ENCODE results near the gene RNF31. TPM values are rescaled to one million over a fixed set of nuclear protein-coding genes. Genes with fewer than 3 reads are reported as not detected.
"Not testable (repeated sequence)": the region's sequence is repeated elsewhere in the genome, so short reads cannot be mapped to it uniquely, and the experiment has no call there.

RNF31 gene
- total RNA-seq: 80.4 and 92.0 TPM in 2 replicates

- Mint-ChIP-seq H3K27me3 (ENCODE audit: low read depth) (no peaks in the 10 kb centered on the region), H3K27ac (peak within 1 kb of the TSS; percentile 100), H3K36me3 (ENCODE audit: low read depth) (peaks cover 81% of the 10 kb centered on the region), H3K4me1 (ENCODE audit: low read depth) (peaks cover 43% of the 10 kb centered on the region), H3K9me3 (no peaks in the 10 kb centered on the region), H3K4me3 (ENCODE audit: low read depth) (peak within 1 kb of the TSS; percentile 100)
- peak; percentile 97 for DNase-seq (ENCODE audit: low spot score)
- intact Hi-C loops (cut with micrococcal nuclease): loop anchor here (1.0 to 2.0 kb wide), 5 partner anchors 11 to 85 kb away; partner anchors contain the start of genes DCAF11, GMPR2, IPO4 and IRF9
These were observed at the start of gene RNF31 for GRCh38 chr14:24146978-24147760. TSS of gene RNF31 (plus strand) at chr14:24147498. CDS start at chr14:24147699, 201 bp downstream.

DNA sequence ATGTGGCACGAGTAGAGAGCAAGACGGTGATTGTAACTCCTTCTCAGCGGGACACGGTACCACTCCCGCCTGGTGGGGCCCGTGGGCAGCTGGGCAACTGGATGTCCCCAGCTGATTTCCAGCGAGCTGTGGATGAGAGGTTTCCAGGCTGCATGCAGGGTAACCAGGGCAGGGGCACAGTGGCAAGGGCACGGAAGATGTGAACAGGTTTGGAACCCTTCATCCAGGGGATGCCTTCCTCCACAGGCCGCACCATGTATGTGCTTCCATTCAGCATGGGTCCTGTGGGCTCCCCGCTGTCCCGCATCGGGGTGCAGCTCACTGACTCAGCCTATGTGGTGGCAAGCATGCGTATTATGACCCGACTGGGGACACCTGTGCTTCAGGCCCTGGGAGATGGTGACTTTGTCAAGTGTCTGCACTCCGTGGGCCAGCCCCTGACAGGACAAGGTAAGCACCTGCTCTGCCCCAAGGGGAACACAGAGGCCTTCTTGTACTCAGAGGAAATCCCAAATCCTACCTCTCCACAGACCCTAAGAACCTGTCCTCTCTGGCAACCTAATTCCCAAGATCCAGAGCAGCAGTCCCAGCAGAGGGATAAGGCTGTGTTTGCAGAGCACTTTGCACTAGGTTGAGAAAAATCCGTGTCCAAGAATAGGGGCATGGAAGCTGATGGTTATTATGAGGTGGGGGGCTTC is 48.9 kb upstream of the RNF31 start:
- Mint-ChIP-seq H3K36me3 (ENCODE audit: low read depth) (peaks cover 53% of the 10 kb centered on the region), H3K9me3 (no peaks in the 10 kb centered on the region), H3K4me1 (ENCODE audit: low read depth) (peaks cover 19% of the 10 kb centered on the region), H3K27ac (no peak overlapping the region), H3K4me3 (ENCODE audit: low read depth) (no peak overlapping the region), H3K27me3 (ENCODE audit: low read depth) (no peaks in the 10 kb centered on the region)
- DNase-seq (ENCODE audit: low spot score): no peak
- intact Hi-C loops (cut with micrococcal nuclease): loop anchor here (10.0 kb wide), 1 partner anchor 336 kb away; no protein-coding TSS in a partner anchor

DNA sequence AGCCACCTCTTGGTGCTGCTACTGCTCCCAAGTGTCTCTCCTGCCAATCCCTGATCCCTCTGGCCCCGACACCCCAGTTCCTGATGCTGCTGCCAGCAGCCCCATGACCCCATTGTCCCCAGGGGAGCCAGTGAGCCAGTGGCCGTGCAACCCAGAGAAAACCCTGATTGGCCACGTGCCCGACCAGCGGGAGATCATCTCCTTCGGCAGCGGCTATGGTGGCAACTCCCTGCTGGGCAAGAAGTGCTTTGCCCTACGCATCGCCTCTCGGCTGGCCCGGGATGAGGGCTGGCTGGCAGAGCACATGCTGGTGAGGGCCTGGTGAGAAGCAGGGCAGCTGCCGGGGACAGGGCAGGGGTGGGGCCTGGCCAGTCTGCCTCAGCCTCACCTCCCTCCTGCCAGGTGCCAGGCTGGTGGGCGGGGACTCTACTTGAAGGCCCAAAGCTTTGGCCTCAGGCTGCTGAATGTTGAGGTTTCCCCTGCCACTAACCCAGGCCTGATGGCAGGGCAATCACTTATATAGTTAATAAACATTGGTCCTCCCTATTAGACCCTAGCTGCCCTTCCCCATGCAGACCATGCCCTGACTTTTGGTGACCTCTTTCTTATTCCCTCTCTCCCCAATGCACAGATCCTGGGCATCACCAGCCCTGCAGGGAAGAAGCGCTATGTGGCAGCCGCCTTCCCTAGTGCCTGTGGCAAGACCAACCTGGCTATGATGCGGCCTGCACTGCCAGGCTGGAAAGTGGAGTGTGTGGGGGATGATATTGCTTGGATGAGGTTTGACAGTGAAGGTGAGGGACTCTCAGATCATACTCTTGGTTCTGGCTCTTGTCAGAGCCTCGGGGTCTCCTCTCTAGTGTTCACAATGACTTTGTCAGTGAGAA is 48.1 kb upstream of the RNF31 start:
- Mint-ChIP-seq H3K27me3 (ENCODE audit: low read depth) (no peaks in the 10 kb centered on the region), H3K4me1 (ENCODE audit: low read depth) (peaks cover 16% of the 10 kb centered on the region), H3K36me3 (ENCODE audit: low read depth) (peaks cover 61% of the 10 kb centered on the region), H3K4me3 (ENCODE audit: low read depth) (no peak overlapping the region), H3K27ac (no peak overlapping the region), H3K9me3 (no peaks in the 10 kb centered on the region)
- no peak for DNase-seq (ENCODE audit: low spot score)
- intact Hi-C loops (cut with micrococcal nuclease): loop anchor here (10.0 kb wide), 1 partner anchor 336 kb away; no protein-coding TSS in a partner anchor

- Mint-ChIP-seq H3K4me3 (ENCODE audit: low read depth) (no peak overlapping the region), H3K9me3 (peaks cover 3% of the 10 kb centered on the region), H3K27ac (no peak overlapping the region), H3K36me3 (ENCODE audit: low read depth) (peaks cover 69% of the 10 kb centered on the region), H3K27me3 (ENCODE audit: low read depth) (no peaks in the 10 kb centered on the region), H3K4me1 (ENCODE audit: low read depth) (peaks cover 14% of the 10 kb centered on the region)
- no peak for DNase-seq (ENCODE audit: low spot score)
- intact Hi-C loops (cut with micrococcal nuclease): no loop called here
These were observed 46.9 kb upstream of the RNF31 start for GRCh38 chr14:24100197-24100981.

GRCh38 chr14:24100982-24101494 is 46.3 kb upstream of the RNF31 start:
- H3K36me3 Mint-ChIP-seq (ENCODE audit: low read depth): peaks cover 64% of the 10 kb centered on the region
- no peak for DNase-seq (ENCODE audit: low spot score)
- peaks cover 3% of the 10 kb centered on the region for H3K9me3 Mint-ChIP-seq
- H3K4me1 Mint-ChIP-seq (ENCODE audit: low read depth): peaks cover 12% of the 10 kb centered on the region
- no peaks in the 10 kb centered on the region for H3K27me3 Mint-ChIP-seq (ENCODE audit: low read depth)
- intact Hi-C loops (cut with micrococcal nuclease): no loop called here
- H3K4me3 Mint-ChIP-seq (ENCODE audit: low read depth): no peak overlapping the region
- H3K27ac Mint-ChIP-seq: no peak overlapping the region

GRCh38 chr14:24102357-24103048 is 44.8 kb upstream of the RNF31 start:
- Mint-ChIP-seq H3K27me3 (ENCODE audit: low read depth) (no peaks in the 10 kb centered on the region), H3K4me1 (ENCODE audit: low read depth) (peaks cover 9% of the 10 kb centered on the region), H3K9me3 (peaks cover 3% of the 10 kb centered on the region), H3K27ac (no peak overlapping the region), H3K4me3 (ENCODE audit: low read depth) (no peak overlapping the region), H3K36me3 (ENCODE audit: low read depth) (peaks cover 55% of the 10 kb centered on the region)
- DNase-seq (ENCODE audit: low spot score): no peak
- intact Hi-C loops (cut with micrococcal nuclease): no loop called here

- intact Hi-C loops (cut with micrococcal nuclease): no loop called here
- Mint-ChIP-seq H3K4me3 (ENCODE audit: low read depth) (no peak overlapping the region), H3K36me3 (ENCODE audit: low read depth) (peaks cover 55% of the 10 kb centered on the region)
These were observed 43.8 kb upstream of the RNF31 start for GRCh38 chr14:24103451-24103850.

GRCh38 chr14:24105609-24106239 is 41.6 kb upstream of the RNF31 start:
- H3K9me3 Mint-ChIP-seq; H3K27me3 Mint-ChIP-seq (ENCODE audit: low read depth); H3K4me3 Mint-ChIP-seq (ENCODE audit: low read depth); DNase-seq (ENCODE audit: low spot score); intact Hi-C loops (cut with micrococcal nuclease): not testable (repeated sequence)
- H3K4me1 Mint-ChIP-seq (ENCODE audit: low read depth): peaks cover 16% of the 10 kb centered on the region
- H3K36me3 Mint-ChIP-seq (ENCODE audit: low read depth): peaks cover 40% of the 10 kb centered on the region
- peak overlapping the region; percentile 29 for H3K27ac Mint-ChIP-seq

More at GRCh38 chr14:24103451-24103850, 43.8 kb upstream of the RNF31 start:
- no peak for DNase-seq (ENCODE audit: low spot score)
- Mint-ChIP-seq H3K27me3 (ENCODE audit: low read depth) (no peaks in the 10 kb centered on the region), H3K9me3 (peaks cover 3% of the 10 kb centered on the region), H3K4me1 (ENCODE audit: low read depth) (peaks cover 10% of the 10 kb centered on the region), H3K27ac (no peak overlapping the region)

DNA sequence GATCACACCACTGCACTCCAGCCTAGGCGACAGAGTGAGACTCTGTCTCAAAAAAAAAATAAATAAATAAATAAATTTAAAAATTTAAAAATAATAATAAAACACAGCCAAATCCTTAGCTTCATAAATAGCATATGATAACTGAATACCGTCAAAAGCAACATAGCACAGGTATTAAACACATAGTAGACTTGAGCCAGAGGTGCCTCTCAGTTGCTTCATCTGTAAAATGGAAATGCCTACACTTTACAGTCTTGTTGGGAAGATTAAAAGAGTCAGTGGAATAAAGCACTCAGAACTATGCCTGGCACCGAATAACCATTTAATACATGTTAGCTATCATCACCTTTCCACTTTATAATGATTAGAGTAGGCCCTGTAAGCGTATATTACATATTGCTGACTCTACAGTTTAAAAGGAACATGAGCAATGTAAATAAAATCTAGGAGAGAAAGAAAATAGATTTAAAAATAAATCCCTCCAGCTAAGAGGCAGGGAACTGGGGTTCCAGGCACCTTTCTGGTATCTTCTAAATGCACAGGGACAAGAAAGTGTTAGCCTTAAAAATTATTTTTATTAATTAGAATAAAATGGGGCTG is 40.5 kb upstream of the RNF31 start:
- H3K9me3 Mint-ChIP-seq: peaks cover 3% of the 10 kb centered on the region
- H3K36me3 Mint-ChIP-seq (ENCODE audit: low read depth): peaks cover 31% of the 10 kb centered on the region
- no peak for DNase-seq (ENCODE audit: low spot score)
- H3K4me3 Mint-ChIP-seq (ENCODE audit: low read depth): no peak overlapping the region
- H3K27ac Mint-ChIP-seq: no peak overlapping the region
- intact Hi-C loops (cut with micrococcal nuclease): no loop called here
- H3K27me3 Mint-ChIP-seq (ENCODE audit: low read depth): no peaks in the 10 kb centered on the region
- peaks cover 17% of the 10 kb centered on the region for H3K4me1 Mint-ChIP-seq (ENCODE audit: low read depth)

DNA sequence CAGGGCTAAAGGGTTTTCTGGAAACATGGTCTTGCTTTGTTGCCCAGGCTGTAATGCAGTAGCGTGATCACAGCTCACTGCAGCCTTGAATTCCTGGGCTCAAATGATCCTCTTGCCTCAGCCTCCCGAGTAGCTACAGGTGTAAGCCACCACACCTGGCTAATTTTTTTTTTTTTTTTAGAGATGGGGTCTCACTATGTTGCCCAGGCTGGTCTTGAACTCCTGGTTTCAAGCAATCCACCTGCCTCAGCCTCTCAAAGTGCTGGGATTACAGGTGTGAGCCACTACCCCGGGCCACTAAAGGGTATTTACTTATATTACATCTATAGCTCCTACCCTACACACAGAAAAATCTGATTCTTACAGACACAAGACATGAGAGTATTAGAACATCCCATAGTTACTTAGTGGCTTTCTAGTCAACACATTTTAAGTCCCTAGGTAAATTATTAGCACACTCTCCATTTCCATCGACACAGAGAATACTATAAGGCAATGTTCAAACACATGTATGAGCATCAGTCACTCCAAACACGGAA is 38.9 kb upstream of the RNF31 start:
- no peak for DNase-seq (ENCODE audit: low spot score)
- Mint-ChIP-seq H3K4me1 (ENCODE audit: low read depth) (peaks cover 18% of the 10 kb centered on the region), H3K27me3 (ENCODE audit: low read depth) (no peaks in the 10 kb centered on the region), H3K36me3 (ENCODE audit: low read depth) (peaks cover 18% of the 10 kb centered on the region), H3K27ac (peak overlapping the region; percentile 93), H3K4me3 (ENCODE audit: low read depth) (no peak overlapping the region), H3K9me3 (peaks cover 3% of the 10 kb centered on the region)
- intact Hi-C loops (cut with micrococcal nuclease): loop anchor here (1.0 kb wide), 2 partner anchors 13 to 94 kb away; no protein-coding TSS in a partner anchor
